T-helper 1 cell (primary cell): ENCODE measurements around the gene WFS1.

Experiments
- DNase-seq, 5 donors: peaks; one replicate each; pipeline ENCODE4 v3.0.0-alpha.2; 2012 to 2020

The WFS1 gene

GRCh38 chr4:6342530-6343293 lies 73.1 kb downstream of the WFS1 start:
- DNase-seq, result no peak

- no peak for DNase-seq
Measured at GRCh38 chr4:6343939-6344408, 74.3 kb downstream of the WFS1 start.

GRCh38 chr4:6345096-6345830 lies 75.6 kb downstream of the WFS1 start:
- DNase-seq, result no peak

- no peak for DNase-seq
Measured at GRCh38 chr4:6345866-6346265, 76.2 kb downstream of the WFS1 start.

- no peak for DNase-seq
Measured at GRCh38 chr4:6346373-6347110, 76.9 kb downstream of the WFS1 start.

- no peak for DNase-seq
Measured at GRCh38 chr4:6347511-6348045, 77.9 kb downstream of the WFS1 start.

- DNase-seq, result no peak
Measured at GRCh38 chr4:6348408-6348807, 78.8 kb downstream of the WFS1 start.

- DNase-seq, result no peak
Measured at GRCh38 chr4:6349896-6350603, 80.4 kb downstream of the WFS1 start.

GRCh38 chr4:6350646-6351045 lies 81.0 kb downstream of the WFS1 start:
- DNase-seq, result no peak

- no peak for DNase-seq
Measured at GRCh38 chr4:6351246-6352000, 81.8 kb downstream of the WFS1 start.

GRCh38 chr4:6352031-6352692 lies 82.5 kb downstream of the WFS1 start:
- DNase-seq, result no peak
